HFFc6 (cell line): Measurements from ENCODE around the gene UNKL. TPM values are rescaled to one million over a fixed set of nuclear protein-coding genes. Genes with fewer than 3 reads are reported as not detected.

Source experiments
- DNase-seq: peaks from one replicate; pipeline ENCODE4 v3.0.0-alpha.2; 2018
- H3K27ac Mint-ChIP-seq: 2 replicates; pipeline ENCODE4 v1.8.0; 2020; ENCODE audit warnings: mild to moderate bottlenecking, mixed read lengths
- H3K27me3 Mint-ChIP-seq: 2 replicates; pipeline ENCODE4 v1.8.0; 2021; ENCODE audit warnings: mild to moderate bottlenecking, moderate library complexity, mixed read lengths; ENCODE audit not compliant: insufficient read depth
- H3K36me3 Mint-ChIP-seq: 2 replicates; pipeline ENCODE4 v1.8.0; 2021; ENCODE audit warnings: low read depth, mixed read lengths
- H3K4me1 Mint-ChIP-seq: 2 replicates; pipeline ENCODE4 v1.8.0; 2020; ENCODE audit warnings: low read depth, mixed read lengths
- H3K4me3 Mint-ChIP-seq: 2 replicates; pipeline ENCODE4 v1.8.0; 2020; ENCODE audit warnings: mild to moderate bottlenecking, moderate library complexity, mixed read lengths
- H3K9me3 Mint-ChIP-seq: 2 replicates; pipeline ENCODE4 v1.8.0; 2020; ENCODE audit warnings: mild to moderate bottlenecking, mixed read lengths
- CTCF ChIP-seq: fragments of 200-600 bp; sonication (generic); IDR thresholded peaks from 2 replicates; pipeline ENCODE4 v1.5.0; 2021; ENCODE audit warnings: antibody characterized with exemption, mild to moderate bottlenecking
- total RNA-seq, 6 experiments: library from RNA; stranded (reverse); fragmentation: NEBNext Ultra II Directional; extraction: Animal tissue kit (Norgen Biotek cat#: 25700); gene quantifications; 2 replicates in 1 of 6; 3 replicates in 5 of 6; pipeline ENCODE4 v1.2.3, GENCODE V29; 2021

Gene UNKL
- total RNA-seq, 6 experiments from 2014 or later: 15.0 to 22.6 (median 16.5) TPM

- Mint-ChIP-seq H3K4me3 (no peak overlapping the region), H3K9me3 (no peaks in the 10 kb centered on the region), H3K4me1 (no peaks in the 10 kb centered on the region), H3K27ac (no peak overlapping the region), H3K27me3 (no peaks in the 10 kb centered on the region; the same call in 1 of the 2 replicates), H3K36me3 (no peaks in the 10 kb centered on the region; the same call in 1 of the 2 replicates)
- DNase-seq: no peak
- no peak for TF ChIP-seq CTCF
These were observed 47.7 kb downstream of the UNKL start for GRCh38 chr16:1366712-1367299.

GRCh38 chr16:1366060-1366711, 48.3 kb downstream of the UNKL start:
- no peak for DNase-seq
- Mint-ChIP-seq H3K4me1 (no peaks in the 10 kb centered on the region), H3K27me3 (no peaks in the 10 kb centered on the region), H3K4me3 (no peak overlapping the region), H3K9me3 (no peaks in the 10 kb centered on the region), H3K27ac (no peak overlapping the region), H3K36me3 (no peaks in the 10 kb centered on the region; the same call in 1 of the 2 replicates)
- TF ChIP-seq CTCF: no peak

GRCh38 chr16:1364510-1364909, 50.0 kb downstream of the UNKL start:
- Mint-ChIP-seq H3K27ac (no peak overlapping the region), H3K36me3 (no peaks in the 10 kb centered on the region; the same call in 1 of the 2 replicates), H3K9me3 (no peaks in the 10 kb centered on the region), H3K27me3 (peaks cover 2% of the 10 kb centered on the region; the same call in 1 of the 2 replicates), H3K4me3 (no peak overlapping the region), H3K4me1 (no peaks in the 10 kb centered on the region)
- no peak for TF ChIP-seq CTCF
- no peak for DNase-seq

GRCh38 chr16:1363501-1364041, 50.9 kb downstream of the UNKL start:
- TF ChIP-seq CTCF: peak; percentile 82
- Mint-ChIP-seq H3K4me3 (no peak overlapping the region), H3K9me3 (no peaks in the 10 kb centered on the region), H3K4me1 (peaks cover 2% of the 10 kb centered on the region), H3K27me3 (peaks cover 2% of the 10 kb centered on the region; the same call in 1 of the 2 replicates), H3K36me3 (no peaks in the 10 kb centered on the region; the same call in 1 of the 2 replicates), H3K27ac (no peak overlapping the region)
- peak; percentile 5 for DNase-seq

GRCh38 chr16:1362807-1363206, 51.7 kb downstream of the UNKL start:
- H3K9me3 Mint-ChIP-seq: no peaks in the 10 kb centered on the region
- H3K27ac Mint-ChIP-seq: no peak overlapping the region; the same call in 1 of the 2 replicates
- peaks cover 9% of the 10 kb centered on the region for H3K4me1 Mint-ChIP-seq

More at GRCh38 chr16:1362807-1363206, 51.7 kb downstream of the UNKL start:
- Mint-ChIP-seq H3K27me3 (peaks cover 5% of the 10 kb centered on the region; the same call in 1 of the 2 replicates), H3K36me3 (no peaks in the 10 kb centered on the region; the same call in 1 of the 2 replicates), H3K4me3 (no peak overlapping the region)
- no peak for TF ChIP-seq CTCF
- DNase-seq: no peak
